Central memory CD8-positive, alpha-beta T cell (primary cell): ENCODE results near the gene KCTD5.
"Not testable (repeated sequence)": the region's sequence is repeated elsewhere in the genome, so short reads cannot be mapped to it uniquely, and the experiment has no call there.

Experiments
- ATAC-seq: fragments of 150-1000 bp; cut with Tn5 transposase; replicated peaks from 2 replicates; pipeline ENCODE4 v1.10.0; 2022; ENCODE audit warnings: mild to moderate bottlenecking, moderate FRiP score, moderate number of reproducible peaks; ENCODE audit not compliant: poor library complexity, severe bottlenecking; ENCODE audit errors: extremely low read depth
- DNase-seq, 2 donors: peaks; one replicate each; pipeline ENCODE4 v3.0.0; 2021; ENCODE audit warnings: low spot score in 2 of 2
- H3K27ac Mint-ChIP-seq: one replicate; pipeline ENCODE4 v1.8.0; 2022; ENCODE audit warnings: low read depth, mild to moderate bottlenecking, moderate library complexity, mixed read lengths
- H3K27me3 Mint-ChIP-seq: one replicate; pipeline ENCODE4 v1.8.0; 2022; ENCODE audit warnings: mixed read lengths
- H3K36me3 Mint-ChIP-seq: one replicate; pipeline ENCODE4 v1.8.0; 2022; ENCODE audit warnings: mild to moderate bottlenecking, moderate library complexity, mixed read lengths; ENCODE audit not compliant: insufficient read depth
- H3K4me1 Mint-ChIP-seq: one replicate; pipeline ENCODE4 v1.8.0; 2022; ENCODE audit warnings: mixed read lengths
- H3K4me3 Mint-ChIP-seq: one replicate; pipeline ENCODE4 v1.8.0; 2022; ENCODE audit warnings: mild to moderate bottlenecking, moderate library complexity, mixed read lengths
- H3K9me3 Mint-ChIP-seq: one replicate; pipeline ENCODE4 v1.8.0; 2022; ENCODE audit warnings: mixed read lengths

KCTD5 gene

DNA sequence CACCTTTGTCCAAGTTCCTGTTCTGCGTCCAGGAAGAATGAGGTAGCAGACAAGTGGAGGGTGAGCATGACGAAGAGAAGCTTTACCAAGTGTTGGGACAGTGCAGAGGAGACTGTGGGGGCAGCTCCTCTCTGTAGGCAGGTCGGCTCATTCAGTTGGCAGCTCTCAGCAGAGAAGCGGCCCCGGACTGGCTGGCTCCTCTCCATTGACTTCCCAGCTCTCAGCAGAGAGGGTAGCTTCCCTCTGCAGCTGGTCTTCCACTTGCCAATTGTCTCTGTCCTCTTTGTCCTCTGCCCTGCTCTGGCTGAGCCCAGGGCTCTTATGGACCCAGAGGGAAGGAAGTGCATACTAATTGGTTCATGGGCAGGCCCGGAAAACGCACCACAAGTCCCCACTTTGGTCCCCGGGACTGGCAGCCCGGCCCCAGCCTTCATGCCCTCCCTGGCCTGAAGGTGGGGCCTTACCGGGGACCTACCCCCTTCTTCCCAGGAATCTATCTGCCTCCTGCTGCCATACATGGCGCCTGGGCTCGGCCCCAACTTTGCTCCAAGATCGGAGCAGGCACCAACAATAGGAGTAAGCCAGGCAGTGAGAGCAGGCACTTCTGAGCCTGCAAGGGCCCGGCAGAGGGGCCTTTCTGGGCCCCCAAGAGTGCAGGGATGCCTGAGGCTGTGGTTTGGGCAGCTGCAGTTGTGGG lies 10.1 kb downstream of the KCTD5 start:
- Mint-ChIP-seq H3K36me3 (peaks cover 5% of the 10 kb centered on the region), H3K27ac (no peak overlapping the region), H3K27me3 (no peaks in the 10 kb centered on the region), H3K4me1 (peaks cover 5% of the 10 kb centered on the region), H3K9me3 (no peaks in the 10 kb centered on the region), H3K4me3 (no peak overlapping the region)
- DNase-seq (no peak), ATAC-seq (no peak)

DNA sequence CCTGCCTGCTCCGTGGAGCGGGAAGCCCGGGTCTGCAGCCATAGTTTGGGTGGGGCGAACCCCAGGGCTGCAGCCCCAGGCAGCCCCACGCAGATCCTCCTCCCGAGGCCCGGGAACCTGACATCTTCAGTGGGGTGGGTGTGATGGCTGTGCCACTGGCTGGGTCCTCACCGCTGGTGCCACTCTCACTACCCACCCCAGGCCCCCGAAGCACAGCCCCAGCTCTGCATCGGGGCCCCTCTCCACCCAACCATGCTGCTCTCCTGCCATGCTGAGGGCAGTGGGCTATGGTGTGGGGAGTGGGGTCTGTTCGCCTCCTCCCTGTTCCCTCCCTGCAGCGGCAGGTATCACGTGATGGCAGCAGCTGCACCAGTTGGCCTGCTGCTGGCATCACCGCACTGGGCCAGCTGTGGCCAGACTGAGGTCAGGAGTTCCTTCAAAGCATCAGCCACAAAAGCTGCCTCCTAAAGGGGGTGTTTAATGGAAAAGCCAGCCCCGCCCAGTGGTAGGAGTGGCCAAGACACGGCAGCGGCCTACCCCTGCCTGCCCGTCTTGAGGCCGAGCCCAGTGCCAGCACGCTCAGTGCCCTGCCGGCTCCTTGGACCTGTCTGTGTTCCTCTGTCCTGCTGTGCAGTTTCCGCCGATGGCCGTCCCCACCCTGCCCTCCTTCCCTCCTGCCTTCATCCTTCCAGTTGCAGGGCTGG lies 10.8 kb downstream of the KCTD5 start:
- DNase-seq = no peak
- ATAC-seq = no peak
- Mint-ChIP-seq H3K4me3 (no peak overlapping the region), H3K9me3 (no peaks in the 10 kb centered on the region), H3K27me3 (no peaks in the 10 kb centered on the region), H3K36me3 (peaks cover 7% of the 10 kb centered on the region), H3K27ac (no peak overlapping the region), H3K4me1 (peaks cover 5% of the 10 kb centered on the region)

DNA sequence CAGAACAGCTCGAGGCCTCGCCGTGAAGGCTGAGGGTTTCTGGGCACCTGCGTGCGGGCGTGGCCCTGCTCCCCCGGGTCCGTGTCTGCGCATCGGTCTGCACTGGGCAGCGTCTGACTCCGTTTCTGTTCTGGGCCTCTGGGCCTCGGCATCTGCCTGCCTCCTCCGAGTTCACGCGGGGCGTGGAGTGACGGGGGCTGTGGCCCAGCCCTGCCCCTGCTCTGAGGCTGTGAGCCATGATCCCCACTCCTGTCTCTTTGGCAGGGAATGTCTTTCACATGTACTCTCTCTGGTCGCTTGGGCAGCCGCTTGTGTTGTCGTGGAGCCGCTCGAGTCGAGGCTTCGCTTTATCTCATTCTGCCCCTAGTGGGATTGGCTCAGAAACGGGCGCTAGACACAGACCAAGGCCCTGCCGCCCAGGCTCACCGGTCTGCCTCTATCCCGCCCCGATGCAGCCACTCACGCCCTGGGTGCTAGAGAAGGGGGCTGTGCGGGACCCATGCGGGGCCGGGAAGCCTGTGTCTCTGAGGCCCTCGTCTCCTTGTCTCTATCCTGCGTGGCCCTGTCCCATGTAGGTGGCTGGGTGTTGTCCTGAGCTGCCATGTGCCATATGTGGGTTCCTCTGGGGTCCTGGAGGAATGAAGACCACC lies 14.4 kb downstream of the KCTD5 start:
- not testable (repeated sequence) for ATAC-seq, H3K27me3 Mint-ChIP-seq, DNase-seq, H3K4me1 Mint-ChIP-seq, H3K4me3 Mint-ChIP-seq, H3K9me3 Mint-ChIP-seq, H3K27ac Mint-ChIP-seq
- H3K36me3 Mint-ChIP-seq = peaks cover 13% of the 10 kb centered on the region

DNA sequence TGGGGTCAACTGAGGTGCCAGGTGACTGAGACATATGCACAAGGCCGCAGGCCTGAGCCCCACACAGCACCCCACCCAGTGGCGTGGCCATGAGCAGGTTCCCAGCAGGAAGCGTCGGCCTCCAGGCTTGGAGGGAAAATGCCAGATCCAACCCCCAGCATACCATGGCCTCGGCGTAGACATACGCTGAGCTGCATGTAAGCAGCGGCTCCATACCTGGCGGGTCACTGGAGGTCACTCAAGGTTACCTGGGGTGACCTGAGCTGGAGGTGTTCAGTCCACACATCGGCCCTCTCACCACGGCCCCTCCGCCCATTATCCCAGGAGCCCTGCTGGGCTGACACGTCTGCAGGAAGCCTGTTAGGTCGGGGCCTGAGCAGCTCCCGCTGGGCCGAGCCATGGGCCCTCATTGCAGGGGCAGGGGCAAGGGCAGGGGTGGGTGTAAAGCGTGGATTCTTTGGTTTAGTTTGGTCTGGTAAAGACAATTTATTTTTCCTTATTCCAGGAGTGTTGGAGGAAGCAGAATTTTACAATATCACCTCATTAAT lies 15.2 kb downstream of the KCTD5 start:
- Mint-ChIP-seq H3K4me3 (no peak overlapping the region), H3K36me3 (peaks cover 16% of the 10 kb centered on the region), H3K9me3 (no peaks in the 10 kb centered on the region), H3K27me3 (no peaks in the 10 kb centered on the region), H3K4me1 (peaks cover 5% of the 10 kb centered on the region), H3K27ac (no peak overlapping the region)
- DNase-seq (no peak), ATAC-seq (no peak)

DNA sequence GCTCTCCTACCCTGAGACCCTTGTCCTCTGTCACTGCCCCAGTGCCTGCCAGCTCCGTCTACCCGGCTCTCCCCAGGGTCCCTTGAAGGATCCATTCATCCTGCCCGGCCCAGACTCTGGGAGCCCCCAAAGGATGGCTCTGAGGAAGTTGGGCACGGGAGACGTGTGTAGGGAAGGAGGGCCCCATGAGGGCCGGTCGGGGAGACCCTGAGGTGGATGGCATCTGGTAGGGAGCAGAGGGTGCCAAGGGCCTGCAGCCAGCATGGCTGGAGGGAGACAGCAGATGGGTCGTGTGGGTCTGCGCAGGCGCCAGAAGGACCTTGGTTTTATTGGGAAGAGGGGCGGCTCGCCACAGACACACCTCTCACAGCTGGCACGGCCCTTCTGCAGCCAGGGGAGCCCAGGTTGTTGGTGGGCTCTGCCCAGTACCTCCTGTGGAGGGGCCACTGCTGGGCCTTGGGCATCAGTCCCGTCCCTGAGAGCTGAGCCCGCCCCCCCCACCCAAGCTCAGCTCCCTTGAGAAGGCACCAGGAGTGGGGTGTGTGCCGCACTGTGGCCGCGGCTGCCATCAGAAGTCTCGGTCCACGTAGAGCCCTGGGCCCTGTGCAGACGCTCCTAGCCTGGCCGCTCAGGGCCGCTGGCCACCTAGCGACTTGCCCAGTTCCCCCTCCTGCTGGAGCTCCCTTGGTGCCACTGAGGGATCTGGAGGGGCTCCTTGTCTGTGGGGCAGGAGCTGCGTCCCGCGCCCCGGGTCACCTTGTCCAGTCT lies 16.0 kb downstream of the KCTD5 start:
- Mint-ChIP-seq H3K27ac (no peak overlapping the region), H3K4me3 (no peak overlapping the region), H3K36me3 (peaks cover 16% of the 10 kb centered on the region), H3K27me3 (no peaks in the 10 kb centered on the region), H3K4me1 (peaks cover 5% of the 10 kb centered on the region), H3K9me3 (no peaks in the 10 kb centered on the region)
- no peak for ATAC-seq
- no peak for DNase-seq

DNA sequence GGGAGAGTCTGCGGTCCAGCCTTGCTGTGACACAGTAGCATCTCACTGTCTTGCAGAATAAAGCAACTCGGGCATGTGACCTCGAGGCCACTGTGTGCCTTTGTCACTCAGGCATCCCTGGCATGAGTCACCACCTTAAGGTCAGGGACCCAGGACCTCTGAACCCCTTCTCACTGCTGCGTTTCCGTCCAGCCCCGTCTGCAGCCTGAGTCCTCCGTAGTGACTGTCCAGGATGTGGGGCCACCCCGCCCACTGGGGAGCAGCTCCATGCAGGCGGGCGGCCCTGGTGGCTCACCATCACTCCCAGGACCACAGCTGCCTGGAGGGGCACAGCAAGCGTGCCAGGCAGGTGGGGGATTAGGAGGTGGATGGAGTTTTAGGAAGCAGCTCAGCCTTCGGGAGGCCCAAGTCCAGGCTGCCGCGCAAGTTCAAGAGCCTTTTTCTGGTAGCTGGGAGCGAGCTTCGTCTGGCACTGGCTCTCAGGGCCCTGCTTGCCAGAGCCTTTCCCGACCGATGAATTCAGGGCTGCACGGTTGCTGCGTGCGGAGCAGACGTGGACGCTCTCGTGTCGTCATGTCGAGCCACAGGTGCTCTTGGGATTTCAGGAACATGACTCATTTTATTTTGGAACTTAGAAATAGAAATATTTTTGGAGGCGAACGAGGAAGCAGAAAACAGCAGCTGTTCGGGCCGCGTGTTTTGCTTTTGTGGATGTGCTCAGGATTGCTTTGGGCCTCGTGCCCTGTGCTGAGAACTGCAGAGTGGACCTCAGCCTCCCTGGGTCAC lies 16.8 kb downstream of the KCTD5 start:
- H3K4me1 Mint-ChIP-seq = no peaks in the 10 kb centered on the region
- no peaks in the 10 kb centered on the region for H3K9me3 Mint-ChIP-seq
- DNase-seq = no peak
- H3K4me3 Mint-ChIP-seq = no peak overlapping the region
- no peak overlapping the region for H3K27ac Mint-ChIP-seq
- no peaks in the 10 kb centered on the region for H3K27me3 Mint-ChIP-seq
- ATAC-seq = no peak
- peaks cover 19% of the 10 kb centered on the region for H3K36me3 Mint-ChIP-seq

DNA sequence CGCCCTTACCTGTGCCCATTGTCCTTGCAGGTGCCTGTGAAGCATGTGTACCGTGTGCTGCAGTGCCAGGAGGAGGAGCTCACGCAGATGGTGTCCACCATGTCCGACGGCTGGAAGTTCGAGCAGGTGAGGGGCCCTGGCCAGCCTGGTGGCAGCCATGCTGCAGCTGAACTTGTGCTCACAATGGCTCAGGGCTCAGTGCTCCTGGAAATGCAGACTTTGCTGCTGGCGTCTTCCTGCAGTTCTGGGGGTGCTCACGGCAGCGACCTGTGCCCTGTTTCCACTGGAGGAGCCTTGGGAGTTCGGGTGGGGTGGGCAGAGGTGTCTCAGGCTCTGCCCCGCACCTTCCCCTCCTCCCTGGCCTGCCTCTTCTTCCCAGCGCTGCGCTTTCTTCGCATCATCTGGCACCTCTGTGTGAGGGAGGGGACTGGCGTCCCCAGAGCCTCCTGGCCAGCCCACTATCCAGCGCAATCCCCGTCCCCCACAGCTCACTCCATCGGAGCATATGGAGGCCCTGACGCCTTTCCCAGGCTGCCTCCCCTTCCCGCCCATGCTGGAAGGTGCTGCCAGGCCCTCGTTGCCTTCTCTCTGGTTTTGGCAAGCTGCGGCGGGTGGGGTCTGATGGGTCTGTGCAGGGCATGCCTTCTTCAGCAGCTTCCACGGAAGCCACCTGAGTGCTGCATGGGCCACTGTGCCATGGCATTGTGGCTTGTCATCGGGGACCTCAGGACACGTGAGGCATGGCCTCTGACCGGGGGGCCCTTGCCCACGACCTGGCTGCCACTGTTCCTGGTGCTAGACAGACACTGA lies 17.7 kb downstream of the KCTD5 start:
- H3K36me3 Mint-ChIP-seq = peaks cover 19% of the 10 kb centered on the region
- no peak overlapping the region for H3K4me3 Mint-ChIP-seq
- no peaks in the 10 kb centered on the region for H3K9me3 Mint-ChIP-seq
- DNase-seq = no peak
- H3K4me1 Mint-ChIP-seq = no peaks in the 10 kb centered on the region
- H3K27me3 Mint-ChIP-seq = no peaks in the 10 kb centered on the region
- no peak for ATAC-seq
- no peak overlapping the region for H3K27ac Mint-ChIP-seq

DNA sequence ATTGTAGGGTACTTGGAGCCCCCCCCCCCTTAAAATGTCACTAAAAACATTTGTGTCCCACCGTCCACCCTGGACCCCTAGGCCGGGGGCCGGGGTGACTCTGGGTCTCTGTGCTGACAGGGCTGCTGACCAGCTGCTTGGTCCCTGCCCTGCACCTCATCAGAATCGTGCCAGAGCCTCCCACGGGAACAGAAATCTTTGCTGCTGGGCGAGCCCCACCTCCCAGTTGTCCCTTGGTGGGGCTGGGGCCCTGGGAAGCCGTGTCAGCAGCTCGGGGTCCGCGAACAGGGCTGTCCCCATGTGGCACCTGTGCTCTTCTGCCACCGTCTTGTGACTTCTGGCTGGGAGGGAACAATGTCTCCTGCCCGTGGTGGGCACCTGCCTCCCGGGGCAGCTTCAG lies 18.5 kb downstream of the KCTD5 start:
- no peak for DNase-seq
- no peaks in the 10 kb centered on the region for H3K4me1 Mint-ChIP-seq
- H3K9me3 Mint-ChIP-seq = no peaks in the 10 kb centered on the region
- ATAC-seq = no peak
- no peak overlapping the region for H3K4me3 Mint-ChIP-seq
- H3K36me3 Mint-ChIP-seq = peaks cover 19% of the 10 kb centered on the region
- H3K27me3 Mint-ChIP-seq = no peaks in the 10 kb centered on the region
- H3K27ac Mint-ChIP-seq = no peak overlapping the region

DNA sequence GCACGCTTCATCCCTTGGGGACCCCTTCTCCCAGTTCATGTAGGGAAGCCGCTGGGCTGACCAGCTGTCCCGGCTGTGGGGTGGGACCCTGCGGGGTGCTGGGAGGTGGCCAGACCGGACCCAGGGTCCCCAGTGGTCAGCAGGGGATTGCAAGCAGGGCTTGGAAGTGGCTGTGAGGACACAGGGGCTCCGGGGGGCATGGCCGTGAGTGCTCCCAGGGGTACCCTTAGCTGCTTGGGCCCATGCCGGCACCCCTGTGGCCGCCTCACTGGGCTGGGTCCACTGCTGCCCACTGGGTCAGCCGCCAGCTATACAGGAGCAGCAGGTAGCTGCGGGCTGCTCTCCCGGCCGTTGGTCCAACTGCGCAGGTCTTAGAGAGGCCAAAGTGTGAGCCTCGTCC lies 18.9 kb downstream of the KCTD5 start:
- no peak overlapping the region for H3K27ac Mint-ChIP-seq
- no peaks in the 10 kb centered on the region for H3K27me3 Mint-ChIP-seq
- no peaks in the 10 kb centered on the region for H3K4me1 Mint-ChIP-seq
- DNase-seq = no peak
- H3K4me3 Mint-ChIP-seq = no peak overlapping the region
- peaks cover 19% of the 10 kb centered on the region for H3K36me3 Mint-ChIP-seq
- ATAC-seq = no peak
- H3K9me3 Mint-ChIP-seq = no peaks in the 10 kb centered on the region

DNA sequence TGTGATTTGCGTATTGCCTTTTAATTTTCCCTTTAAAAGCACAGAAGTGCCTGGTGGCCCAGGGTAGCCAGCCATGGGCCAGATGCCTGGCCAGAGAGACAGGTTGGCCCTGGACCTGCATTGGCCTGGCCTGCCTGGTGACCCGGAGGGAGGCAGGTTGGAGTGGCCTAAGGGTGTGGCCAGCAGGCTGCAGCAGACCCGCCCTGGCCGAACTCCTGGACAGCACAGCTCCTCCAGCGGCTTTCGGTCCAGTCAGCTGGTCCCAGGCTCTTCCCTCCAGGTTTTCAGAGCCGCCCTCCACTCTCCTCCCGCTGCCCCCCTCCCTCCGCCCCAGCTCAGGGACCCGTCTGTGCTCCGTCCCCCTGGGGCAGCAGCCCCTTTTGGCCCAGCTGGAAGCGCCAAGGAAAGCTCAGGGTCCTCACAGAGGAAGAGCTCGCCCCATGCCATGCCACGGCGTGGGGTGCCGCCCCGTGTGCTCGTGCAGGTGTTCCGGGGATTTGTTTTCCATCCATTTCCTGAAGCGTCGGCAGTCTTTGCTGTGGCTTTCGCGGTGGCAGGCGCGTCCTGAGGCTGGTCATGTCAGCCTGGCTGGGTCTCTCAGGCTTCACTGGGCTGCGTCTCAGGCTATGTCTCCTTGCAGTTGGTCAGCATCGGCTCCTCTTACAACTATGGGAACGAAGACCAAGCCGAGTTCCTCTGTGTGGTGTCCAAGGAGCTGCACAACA lies 19.6 kb downstream of the KCTD5 start:
- no peaks in the 10 kb centered on the region for H3K4me1 Mint-ChIP-seq
- H3K27me3 Mint-ChIP-seq = no peaks in the 10 kb centered on the region
- H3K36me3 Mint-ChIP-seq = peaks cover 19% of the 10 kb centered on the region
- no peak overlapping the region for H3K27ac Mint-ChIP-seq
- ATAC-seq = no peak
- no peak for DNase-seq
- no peak overlapping the region for H3K4me3 Mint-ChIP-seq
- H3K9me3 Mint-ChIP-seq = no peaks in the 10 kb centered on the region

DNA sequence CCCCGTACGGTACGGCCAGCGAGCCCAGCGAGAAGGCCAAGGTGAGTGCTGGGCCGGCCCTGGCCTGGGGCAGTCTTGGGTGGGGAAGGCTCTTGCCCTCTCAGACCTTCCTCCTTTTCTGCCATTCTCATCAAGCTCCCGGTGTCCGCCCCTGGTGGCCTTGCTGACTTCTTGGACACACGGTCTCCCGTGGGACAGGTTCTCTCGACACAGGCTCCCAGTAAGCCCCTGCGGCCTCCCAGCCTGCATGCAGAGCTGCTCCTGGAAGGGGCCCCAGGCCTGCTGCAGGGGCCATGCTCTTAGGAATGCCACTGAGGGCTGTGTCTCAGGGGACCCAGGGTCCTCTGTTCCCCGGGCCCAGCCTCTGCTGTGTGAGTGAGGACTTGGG lies 20.1 kb downstream of the KCTD5 start:
- no peaks in the 10 kb centered on the region for H3K4me1 Mint-ChIP-seq
- H3K4me3 Mint-ChIP-seq = no peak overlapping the region
- H3K27me3 Mint-ChIP-seq = no peaks in the 10 kb centered on the region
- DNase-seq = no peak
- no peak for ATAC-seq
- H3K9me3 Mint-ChIP-seq = no peaks in the 10 kb centered on the region
- no peak overlapping the region for H3K27ac Mint-ChIP-seq
- peaks cover 19% of the 10 kb centered on the region for H3K36me3 Mint-ChIP-seq
